DMS79 treated with DMSO at 0.1 percent for 48 hours (cell line): ENCODE results near the gene RBM7.

Experiments
- DNase-seq: peaks from one replicate; lab custom pipeline; 2025; lab: John Stamatoyannopoulos, UW

The RBM7 gene

GRCh38 chr11:114400216-114400914 lies at the start of gene RBM7, which contains the start of gene C11orf71:
Gene RBM7, plus strand, starts transcription at chr11:114400666. Its CDS starts 6 bp downstream, at chr11:114400672.
Gene C11orf71, minus strand, starts transcription at chr11:114400511. Its CDS starts 180 bp downstream, at chr11:114400331.
- peak; percentile 97 for DNase-seq

GRCh38 chr11:114353443-114353842 lies 47.0 kb upstream of the RBM7 start:
- DNase-seq, result no peak

- no peak for DNase-seq
Observed at GRCh38 chr11:114354076-114354475, 46.4 kb upstream of the RBM7 start.

GRCh38 chr11:114358716-114359115 lies 41.8 kb upstream of the RBM7 start:
- no peak for DNase-seq

GRCh38 chr11:114359342-114359741 lies 41.1 kb upstream of the RBM7 start:
- DNase-seq, result no peak

GRCh38 chr11:114362326-114362725 lies 38.1 kb upstream of the RBM7 start:
- no peak for DNase-seq

GRCh38 chr11:114362958-114363357 lies 37.5 kb upstream of the RBM7 start:
- no peak for DNase-seq

- no peak for DNase-seq
Observed at GRCh38 chr11:114366331-114367243, 33.9 kb upstream of the RBM7 start.

GRCh38 chr11:114367244-114367957 lies 33.1 kb upstream of the RBM7 start:
- DNase-seq, result no peak

GRCh38 chr11:114368918-114369680 lies 31.4 kb upstream of the RBM7 start:
- DNase-seq, result no peak

GRCh38 chr11:114375052-114375451 lies 25.4 kb upstream of the RBM7 start:
- no peak for DNase-seq

GRCh38 chr11:114377612-114378267 lies 22.7 kb upstream of the RBM7 start:
- DNase-seq, result no peak

GRCh38 chr11:114379394-114380069 lies 20.9 kb upstream of the RBM7 start:
- no peak for DNase-seq

GRCh38 chr11:114382509-114382908 lies 18.0 kb upstream of the RBM7 start:
- DNase-seq, result no peak

- DNase-seq, result no peak
Observed at GRCh38 chr11:114384487-114384886, 16.0 kb upstream of the RBM7 start.

GRCh38 chr11:114386131-114386530 lies 14.3 kb upstream of the RBM7 start:
- no peak for DNase-seq

GRCh38 chr11:114386545-114386944 lies 13.9 kb upstream of the RBM7 start:
- DNase-seq, result no peak

- no peak for DNase-seq
Observed at GRCh38 chr11:114392735-114393667, 7.5 kb upstream of the RBM7 start.

GRCh38 chr11:114395736-114396135 lies 4.7 kb upstream of the RBM7 start:
- no peak for DNase-seq
